ENCODE data around the gene PTRH2. TPM values are rescaled to one million over a fixed set of nuclear protein-coding genes. Genes with fewer than 3 reads are reported as not detected.

Gene PTRH2
- total RNA-seq, 1 experiment from 2014 or later, result 59.6 TPM

- no peak overlapping the region for H2AFZ ChIP-seq (ENCODE audit: low read depth, low read length, poor library complexity, severe bottlenecking)
- no peak overlapping the region for H3K9ac ChIP-seq (ENCODE audit: low read length)
- no peaks in the 10 kb centered on the region for H3K4me1 ChIP-seq (ENCODE audit: control insufficient read depth in 1 of 2, insufficient read depth in 2 of 2, low read length in 2 of 2)
- H3K4me2 ChIP-seq (ENCODE audit: low read length), result no peak overlapping the region
- no peak for ATAC-seq
- TF ChIP-seq POLR2A (IDR thresholded peaks at IDR 0.05; ENCODE audit: borderline replicate concordance, extremely low read depth, insufficient read depth, insufficient read length) (no peak), ZNF274 (IDR thresholded peaks at IDR 0.05; ENCODE audit: low read depth, low read length) (no peak), MAX (IDR thresholded peaks at IDR 0.05) (no peak), YY1 (IDR thresholded peaks at IDR 0.05; ENCODE audit: extremely low read depth, insufficient replicate concordance, low read depth, low read length) (no peak), JUND (IDR thresholded peaks at IDR 0.05) (no peak), EZH2 (IDR thresholded peaks at IDR 0.05) (no peak), ZBTB33 (IDR thresholded peaks at IDR 0.05; ENCODE audit: extremely low read depth, insufficient replicate concordance, low read length) (no peak), CBX3 (IDR thresholded peaks at IDR 0.05; ENCODE audit: low read depth) (no peak), EZH2phosphoT487 (IDR thresholded peaks at IDR 0.05; ENCODE audit: borderline replicate concordance) (no peak), ELF1 (IDR thresholded peaks at IDR 0.05; ENCODE audit: borderline replicate concordance, low read depth) (no peak), SP1 (IDR thresholded peaks at IDR 0.05; ENCODE audit: low read depth) (no peak), CTCF (IDR thresholded peaks at IDR 0.05 in 2 of 3, conservative IDR thresholded peaks at IDR 0.05 in 1 of 3; ENCODE audit: borderline replicate concordance in 1 of 3, insufficient read depth in 1 of 3, low read depth in 2 of 3, low read length in 2 of 3) (no peak), CEBPB (IDR thresholded peaks at IDR 0.05; ENCODE audit: low read depth) (no peak)
- no peak overlapping the region for H3K27ac ChIP-seq (ENCODE audit: low read depth, low read length)
- no peaks in the 10 kb centered on the region for H3K27me3 ChIP-seq (ENCODE audit: insufficient read depth, low read length)
- intact Hi-C loops (cut with micrococcal nuclease), result no loop called here
- POLR2A ChIA-PET, result interaction anchor here (2.6 kb wide), 1 partner anchor 9 kb away, joined by 12 read pairs; the partner anchor contains the start of genes PTRH2 and VMP1
- H3K4me3 ChIP-seq (replicated peaks in 1 of 2; ENCODE audit: low read depth in 1 of 2, low read length in 2 of 2), result no peak overlapping the region
- RAD21 ChIA-PET (ENCODE audit: low non-redundant PET in 1 of 2, low total read pairs in 2 of 2, uncharacterized antibody in 2 of 2, unreplicated experiment in 2 of 2), result no interaction called here
- no peak for DNase-seq (ENCODE audit: low read depth, low spot score)
- no peaks in the 10 kb centered on the region for H3K9me3 ChIP-seq (ENCODE audit: control insufficient read depth in 1 of 2, insufficient read depth in 1 of 2, low read depth in 1 of 2, low read length in 2 of 2)
- BruUV-seq (replicated peaks), result no TSS peak
- CTCF ChIA-PET, result no interaction called here
- H3K9me2 ChIP-seq (ENCODE audit: insufficient read depth), result no peaks in the 10 kb centered on the region
- H4K20me1 ChIP-seq (ENCODE audit: insufficient read depth), result peaks cover 90% of the 10 kb centered on the region
- H3K36me3 ChIP-seq (ENCODE audit: control insufficient read depth in 1 of 2, insufficient read depth in 2 of 2, low read length in 2 of 2), result peaks cover 55 to 83% of the 10 kb centered on the region in 2 experiments
- H3K79me2 ChIP-seq (ENCODE audit: insufficient read depth, low read length), result peaks cover 99% of the 10 kb centered on the region
Measured at GRCh38 chr17:59698143-59698542, 9.1 kb downstream of the PTRH2 start.
